IMR-90 (cell line): ENCODE data around the gene PDLIM5. TPM values are rescaled to one million over a fixed set of nuclear protein-coding genes. Genes with fewer than 3 reads are reported as not detected.

Experiments
- ATAC-seq: fragments of 200-7000 bp; cut with Tn5 transposase; 2 replicates; pipeline ENCODE4 v1.9.1; 2020; ENCODE audit warnings: low read depth, mild to moderate bottlenecking, moderate library complexity
- BruUV-seq: library from RNA; stranded (reverse); fragments of 400-500 nt; replicated peaks from 2 replicates; lab custom pipeline; 2021; lab: Mats Ljungman, UMichigan
- CTCF ChIA-PET: fragments of 300-600 bp; formaldehyde crosslinking; extraction: SDS; loops from one replicate; lab custom pipeline; 2021; ENCODE audit warnings: antibody characterized with exemption; lab: Yijun Ruan, JAX
- POLR2A ChIA-PET: fragments of 300-600 bp; sonication (Branson Sonifier 250); formaldehyde crosslinking; loops from one replicate; lab custom pipeline; 2022; ENCODE audit warnings: antibody characterized with exemption; ENCODE audit not compliant: unreplicated experiment; lab: Charles Lee
- DNase-seq: peaks from one replicate; pipeline ENCODE4 v3.0.0; 2013
- H2AFZ ChIP-seq: replicated peaks from 2 replicates; pipeline ENCODE3; 2013; ENCODE audit warnings: low read length, mild to moderate bottlenecking; ENCODE audit not compliant: poor library complexity
- H2AK5ac ChIP-seq: 2 replicates; pipeline ENCODE4 v1.6.1; 2013; ENCODE audit warnings: low read depth, low read length, inconsistent platforms
- H2AK9ac ChIP-seq: replicated peaks from 2 replicates; pipeline ENCODE3; 2013; ENCODE audit warnings: mild to moderate bottlenecking, low read depth, low read length, moderate library complexity; ENCODE audit not compliant: poor library complexity
- H2BK120ac ChIP-seq: 2 replicates; pipeline ENCODE4 v1.6.1; 2013; ENCODE audit warnings: low read depth, low read length, inconsistent platforms
- H2BK15ac ChIP-seq: 3 replicates; pipeline ENCODE4 v1.6.1; 2013; ENCODE audit warnings: low read depth, low read length, inconsistent platforms
- H2BK20ac ChIP-seq: 2 replicates; pipeline ENCODE4 v1.6.1; 2013; ENCODE audit warnings: low read depth, mild to moderate bottlenecking, inconsistent platforms, low read length, moderate library complexity
- H2BK5ac ChIP-seq: 2 replicates; pipeline ENCODE4 v1.6.1; 2013; ENCODE audit warnings: mild to moderate bottlenecking, low read depth, low read length, inconsistent platforms; ENCODE audit not compliant: poor library complexity, severe bottlenecking
- H3K14ac ChIP-seq: replicated peaks from 2 replicates; pipeline ENCODE4 v1.6.1; 2013; ENCODE audit warnings: low read depth, low read length, inconsistent platforms
- H3K18ac ChIP-seq: 2 replicates; pipeline ENCODE4 v1.6.1; 2013; ENCODE audit warnings: low read depth, low read length, control low read depth
- H3K23ac ChIP-seq: 2 replicates; pipeline ENCODE4 v1.6.1; 2013; ENCODE audit warnings: low read depth, low read length, inconsistent platforms
- H3K27ac ChIP-seq: 2 replicates; pipeline ENCODE4 v1.5.1; 2013; ENCODE audit warnings: mild to moderate bottlenecking, control low read depth, low read length; ENCODE audit not compliant: insufficient read depth
- H3K27me3 ChIP-seq: 2 replicates; pipeline ENCODE4 v1.6.1; 2013; ENCODE audit warnings: low read length; ENCODE audit not compliant: control insufficient read depth, insufficient read depth
- H3K36me3 ChIP-seq: 2 replicates; pipeline ENCODE4 v1.6.1; 2013; ENCODE audit warnings: low read length, mixed read lengths; ENCODE audit not compliant: control insufficient read depth, insufficient read depth
- H3K4ac ChIP-seq: 2 replicates; pipeline ENCODE4 v1.6.1; 2013; ENCODE audit warnings: low read depth, low read length, inconsistent platforms
- H3K4me1 ChIP-seq: 2 replicates; pipeline ENCODE4 v1.6.1; 2013; ENCODE audit warnings: low read length, mixed read lengths; ENCODE audit not compliant: control insufficient read depth, insufficient read depth
- H3K4me2 ChIP-seq: 2 replicates; pipeline ENCODE4 v1.6.1; 2013; ENCODE audit warnings: low read depth, mild to moderate bottlenecking, control low read depth, low read length, moderate library complexity
- H3K4me3 ChIP-seq: 2 replicates; pipeline ENCODE4 v1.5.1; 2013; ENCODE audit warnings: low read depth, mild to moderate bottlenecking, control low read depth, low read length, moderate library complexity; ENCODE audit not compliant: insufficient read depth
- H3K56ac ChIP-seq: 2 replicates; pipeline ENCODE4 v1.6.1; 2013; ENCODE audit warnings: low read length, inconsistent platforms; ENCODE audit not compliant: insufficient read depth; ENCODE audit errors: extremely low read depth
- H3K79me1 ChIP-seq, 2 experiments: 2 replicates each; pipeline ENCODE4 v1.6.1; 2013; ENCODE audit warnings: low read length in 2 of 2, inconsistent platforms in 1 of 2, low read depth in 1 of 2
- H3K9ac ChIP-seq: 2 replicates; pipeline ENCODE4 v1.6.1; 2013; ENCODE audit warnings: low read depth, low read length, control low read depth
- H3K9me1 ChIP-seq: 2 replicates; pipeline ENCODE4 v1.6.1; 2013; ENCODE audit warnings: low read length, inconsistent platforms; ENCODE audit not compliant: insufficient read depth
- H3K9me3 ChIP-seq: 2 replicates; pipeline ENCODE4 v1.6.1; 2013; ENCODE audit warnings: low read length; ENCODE audit not compliant: control insufficient read depth, insufficient read depth
- H4K20me1 ChIP-seq: 2 replicates; pipeline ENCODE4 v1.6.1; 2013; ENCODE audit warnings: low read length, inconsistent platforms; ENCODE audit not compliant: insufficient read depth
- H4K5ac ChIP-seq: 2 replicates; pipeline ENCODE4 v1.6.1; 2013; ENCODE audit warnings: mild to moderate bottlenecking, low read depth, low read length, control low read depth
- H4K8ac ChIP-seq, 2 experiments: 2 replicates each; pipeline ENCODE4 v1.6.1; 2013; ENCODE audit warnings: low read depth in 2 of 2, low read length in 2 of 2, control low read depth in 1 of 2, inconsistent platforms in 1 of 2
- H4K91ac ChIP-seq: 2 replicates; pipeline ENCODE4 v1.6.1; 2013; ENCODE audit warnings: low read depth, low read length, inconsistent platforms; ENCODE audit not compliant: insufficient read depth
- BHLHE40 ChIP-seq: fragments of 150-350 bp; IDR thresholded peaks from 2 replicates; pipeline ENCODE4 v1.6.1; 2016; ENCODE audit warnings: mild to moderate bottlenecking, low read depth, low read length
- CHD1 ChIP-seq: IDR thresholded peaks from 2 replicates; pipeline ENCODE4 v1.6.1; 2012; ENCODE audit warnings: low read depth, low read length, improper control_type of control experiment
- MAZ ChIP-seq: IDR thresholded peaks from 2 replicates; pipeline ENCODE4 v1.6.1; 2012; ENCODE audit warnings: low read depth, mild to moderate bottlenecking, low read length, improper control_type of control experiment, moderate library complexity, borderline replicate concordance
- RAD21 ChIP-seq: IDR thresholded peaks from 2 replicates; pipeline ENCODE4 v1.6.1; 2012; ENCODE audit warnings: low read length, improper control_type of control experiment
- RFX5 ChIP-seq: IDR thresholded peaks from 2 replicates; pipeline ENCODE4 v1.8.0; 2012; ENCODE audit warnings: low read depth, mild to moderate bottlenecking, low read length, moderate library complexity
- WGBS, 2 experiments: methylation state at CpG; one replicate each; pipeline versions ENCODE4 v1.1.5 to v1.1.7; 2013; ENCODE audit warnings: missing lambda C conversion rate in 2 of 2; ENCODE audit not compliant: insufficient read length in 1 of 2; ENCODE audit errors: extremely low coverage in 2 of 2; 5-methylcytosine and 5-hydroxymethylcytosine counted together
- dilution Hi-C: fragments of 300-500 bp; cut with HindIII; formaldehyde crosslinking; loops from one replicate; pipeline ENCODE4 v1.14.3; 2018; ENCODE audit warnings: low sequenced_read_pairs; ENCODE audit not compliant: unreplicated experiment
- in situ Hi-C: fragments of 300-500 bp; cut with MboI; formaldehyde crosslinking; loops from 3 replicates; pipeline ENCODE4 v1.14.3; 2019; ENCODE audit warnings: low sequenced_read_pairs, inconsistent platforms, mixed read lengths
- intact Hi-C: fragments of 100-400 bp; cut with micrococcal nuclease; formaldehyde crosslinking; loops from 2 replicates; pipeline ENCODE4 v1.10.0; 2022
- polyA plus RNA-seq, 3 experiments: library from polyadenylated mRNA; depleted of rRNA; stranded (reverse); fragments of >200 nt; gene quantifications; 2 replicates each; pipeline ENCODE4 v1.2.3, GENCODE V29; 2012; ENCODE audit warnings: low replicate concordance in 1 of 3
- total RNA-seq: library from RNA; depleted of rRNA; stranded (reverse); fragments of >200 nt; gene quantifications from 2 replicates; pipeline ENCODE4 v1.2.3, GENCODE V29; 2012
- TF ChIP-seq, protein P1 (sequence below): fragments of 150-350 bp; IDR thresholded peaks from 2 replicates; pipeline ENCODE4 v1.6.1; 2016; ENCODE audit warnings: low read depth, mild to moderate bottlenecking, low read length, moderate library complexity, borderline replicate concordance

PDLIM5 gene
- total and polyA plus RNA-seq, 2 of the 4 experiments (the other 2 are of a cell fraction): 96.5 to 188 TPM

GRCh38 chr4:94500685-94501084, 48.9 kb downstream of the PDLIM5 start:
- Histone ChIP-seq H3K14ac (no peak overlapping the region), H2AFZ (no peak overlapping the region), H3K4me3 (no peak overlapping the region), H3K4me2 (no peak overlapping the region), H3K9me3 (no peaks in the 10 kb centered on the region), H3K9ac (no peak overlapping the region), H2AK9ac (no peak overlapping the region), H2BK15ac (no peak overlapping the region), H3K9me1 (peaks cover 10% of the 10 kb centered on the region), H4K5ac (no peak overlapping the region), H3K79me1 (peaks cover 19 to 56% of the 10 kb centered on the region in 2 experiments), H2AK5ac (no peak overlapping the region), H3K4me1 (peaks cover 6% of the 10 kb centered on the region), H4K91ac (no peak overlapping the region), H3K36me3 (no peaks in the 10 kb centered on the region), H3K18ac (no peak overlapping the region), H4K20me1 (no peaks in the 10 kb centered on the region; the same call in 1 of the 2 replicates), H3K4ac (no peak overlapping the region), H2BK20ac (no peak overlapping the region), H3K23ac (no peak overlapping the region), H2BK120ac (no peak overlapping the region), H2BK5ac (no peak overlapping the region), H3K27me3 (no peaks in the 10 kb centered on the region), H3K56ac (no peak overlapping the region), H4K8ac (no peak overlapping the region), H3K27ac (no peak overlapping the region)
- no TSS peak for BruUV-seq
- ChIA-PET POLR2A (no interaction called here), CTCF (no interaction called here)
- dilution Hi-C loops (no loop called here), in situ Hi-C loops (no loop called here), intact Hi-C loops (no loop called here)
- ATAC-seq: no peak
- TF ChIP-seq CHD1: no peak
- no peak for TF ChIP-seq MAZ
- TF ChIP-seq BHLHE40: no peak
- TF ChIP-seq, protein P1, sequence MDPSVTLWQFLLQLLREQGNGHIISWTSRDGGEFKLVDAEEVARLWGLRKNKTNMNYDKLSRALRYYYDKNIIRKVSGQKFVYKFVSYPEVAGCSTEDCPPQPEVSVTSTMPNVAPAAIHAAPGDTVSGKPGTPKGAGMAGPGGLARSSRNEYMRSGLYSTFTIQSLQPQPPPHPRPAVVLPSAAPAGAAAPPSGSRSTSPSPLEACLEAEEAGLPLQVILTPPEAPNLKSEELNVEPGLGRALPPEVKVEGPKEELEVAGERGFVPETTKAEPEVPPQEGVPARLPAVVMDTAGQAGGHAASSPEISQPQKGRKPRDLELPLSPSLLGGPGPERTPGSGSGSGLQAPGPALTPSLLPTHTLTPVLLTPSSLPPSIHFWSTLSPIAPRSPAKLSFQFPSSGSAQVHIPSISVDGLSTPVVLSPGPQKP: no peak
- no peak for TF ChIP-seq RFX5
- no peak for TF ChIP-seq RAD21
- 100% methylated on average over 1 of the region's 3 CpGs; no CpG with 5 or more reads in 1 of the 2 experiments for WGBS, 2 experiments
- no peak for DNase-seq
